Right lung (tissue), 5 donors: ENCODE data around the gene DDX51. TPM values are rescaled to one million over a fixed set of nuclear protein-coding genes. Genes with fewer than 3 reads are reported as not detected.

ENCODE experiments used
- polyA plus RNA-seq, 5 donors: library from polyadenylated mRNA; unstranded; fragments of 120-200 nt; gene quantifications; one replicate each; pipeline versions ENCODE4 v1.2.1 to v1.2.3, GENCODE V29; 2013; ENCODE audit warnings: inconsistent platforms in 1 of 5, low replicate concordance in 1 of 5; ENCODE audit not compliant: insufficient read length in 5 of 5, insufficient read depth in 1 of 5

The DDX51 gene
- polyA plus RNA-seq, 5 donors = 12.0 to 24.3 (median 21.1) TPM

Other genes starting within 250 kb of the DDX51 start
- 10 to 100 TPM; 19.8 to 37.8 (median 27.7) TPM for gene ULK1, start 249.7 kb downstream of the DDX51 start, polyA plus RNA-seq
- gene PUS1, start 215.0 kb downstream of the DDX51 start, polyA plus RNA-seq = 10 to 100 TPM; 10.7 to 22.3 (median 16.0) TPM
- gene EP400, start 194.4 kb downstream of the DDX51 start, polyA plus RNA-seq = 10 to 100 TPM; 34.5 to 41.0 (median 38.9) TPM
- gene NOC4L, start 138 bp upstream of the DDX51 start, polyA plus RNA-seq = 10 to 100 TPM in 3 of 5 donors, 1 to 10 TPM in 2; 9.3 to 19.7 (median 10.4) TPM
- gene GALNT9, start 185.3 kb upstream of the DDX51 start, polyA plus RNA-seq = 1 to 10 TPM; 1.9 to 4.2 (median 3.0) TPM